H1 (cell line): ENCODE data around the gene LRIG2. TPM values are rescaled to one million over a fixed set of nuclear protein-coding genes. Genes with fewer than 3 reads are reported as not detected.

Experiments
- BCL11A ChIP-seq, 2 experiments: IDR thresholded peaks; one replicate each; pipeline ENCODE4 v1.6.1; 2011; ENCODE audit warnings: low read depth in 2 of 2, low read length in 2 of 2, mild to moderate bottlenecking in 2 of 2
- BRCA1 ChIP-seq: IDR thresholded peaks from 2 replicates; pipeline ENCODE4 v1.6.1; 2012; ENCODE audit warnings: low read depth, low read length, improper control_type of control experiment
- GABPA ChIP-seq: IDR thresholded peaks from 2 replicates; pipeline ENCODE4 v1.6.1; 2011; ENCODE audit warnings: mild to moderate bottlenecking, low read length, moderate library complexity, borderline replicate concordance; ENCODE audit not compliant: insufficient read depth
- PHF8 ChIP-seq: fragments of 200-600 bp; sonication (generic); conservative IDR thresholded peaks from 2 replicates; pipeline ENCODE4 v1.7.1; 2012; ENCODE audit warnings: low read depth, mild to moderate bottlenecking, inconsistent platforms, low read length, moderate library complexity
- POU5F1 ChIP-seq: IDR thresholded peaks from 2 replicates; pipeline ENCODE4 v1.6.1; 2011; ENCODE audit warnings: low read depth, mild to moderate bottlenecking, low read length, moderate library complexity
- polyA plus RNA-seq, 7 experiments: library from polyadenylated mRNA; depleted of rRNA in 3 of 7; stranded (reverse) in 5 of 7; unstranded in 2 of 7; fragments of >200 nt in 5 of 7; fragments of 200-250 nt in 2 of 7; gene quantifications; 1 replicate in 5 of 7; 2 replicates in 1 of 7; 4 replicates in 1 of 7; pipeline versions ENCODE4 v1.2.1 to v1.2.3, GENCODE V29; 2011 to 2013; ENCODE audit warnings: missing spikeins in 2 of 7, mixed read lengths in 2 of 7
- total RNA-seq: library from RNA; stranded (reverse); fragmentation: NEBNext Ultra II Directional; extraction: Animal tissue kit (Norgen Biotek cat#: 25700); gene quantifications from 2 replicates; pipeline ENCODE4 v1.2.1, GENCODE V29; 2021
- TF ChIP-seq, protein P1 (sequence below), 3 experiments: IDR thresholded peaks; 1 replicate in 2 of 3; 2 replicates in 1 of 3; pipeline versions ENCODE4 v1.5.1 to v1.6.1; 2011; ENCODE audit warnings: low read length in 3 of 3, mild to moderate bottlenecking in 3 of 3, inconsistent platforms in 2 of 3, low read depth in 1 of 3, moderate library complexity in 1 of 3; ENCODE audit not compliant: insufficient read depth in 1 of 3; ENCODE audit errors: control extremely low read depth in 1 of 3
- TF ChIP-seq, protein P2 (sequence below): IDR thresholded peaks from 2 replicates; pipeline ENCODE4 v1.6.1; 2012; ENCODE audit warnings: inconsistent platforms

Gene LRIG2
- total and polyA plus RNA-seq, 2 of the 8 experiments (the other 6 are each of a cell fraction or from before 2014, with no cell fraction given), result 16.2 to 20.9 TPM

DNA sequence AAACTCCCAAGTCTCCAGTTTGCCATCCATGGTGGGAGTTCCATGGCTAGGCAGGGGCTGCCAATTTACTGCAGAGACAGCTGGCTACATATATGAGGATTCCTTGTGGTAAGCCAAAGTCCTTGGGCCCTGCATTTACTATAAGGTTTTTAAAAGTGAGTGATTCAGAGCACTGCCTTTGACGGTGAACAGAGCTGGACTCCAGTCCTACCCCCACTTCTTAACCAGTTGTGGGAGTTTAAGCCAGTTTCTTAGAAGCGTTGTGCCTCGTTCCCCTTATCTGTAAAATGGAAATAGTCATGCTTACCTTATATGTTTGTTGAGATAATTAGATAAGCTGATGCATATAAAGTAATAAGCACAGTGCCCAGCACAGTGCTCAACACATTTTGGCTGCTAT lies 64.6 kb downstream of the LRIG2 start (continued):
- TF ChIP-seq BRCA1 (no peak), BCL11A (IDR thresholded peaks at IDR 0.05; ENCODE audit: low read depth in 2 of 2, low read length in 2 of 2) (no peak), GABPA (no peak), PHF8 (no peak), POU5F1 (no peak)
- TF ChIP-seq, protein P1, sequence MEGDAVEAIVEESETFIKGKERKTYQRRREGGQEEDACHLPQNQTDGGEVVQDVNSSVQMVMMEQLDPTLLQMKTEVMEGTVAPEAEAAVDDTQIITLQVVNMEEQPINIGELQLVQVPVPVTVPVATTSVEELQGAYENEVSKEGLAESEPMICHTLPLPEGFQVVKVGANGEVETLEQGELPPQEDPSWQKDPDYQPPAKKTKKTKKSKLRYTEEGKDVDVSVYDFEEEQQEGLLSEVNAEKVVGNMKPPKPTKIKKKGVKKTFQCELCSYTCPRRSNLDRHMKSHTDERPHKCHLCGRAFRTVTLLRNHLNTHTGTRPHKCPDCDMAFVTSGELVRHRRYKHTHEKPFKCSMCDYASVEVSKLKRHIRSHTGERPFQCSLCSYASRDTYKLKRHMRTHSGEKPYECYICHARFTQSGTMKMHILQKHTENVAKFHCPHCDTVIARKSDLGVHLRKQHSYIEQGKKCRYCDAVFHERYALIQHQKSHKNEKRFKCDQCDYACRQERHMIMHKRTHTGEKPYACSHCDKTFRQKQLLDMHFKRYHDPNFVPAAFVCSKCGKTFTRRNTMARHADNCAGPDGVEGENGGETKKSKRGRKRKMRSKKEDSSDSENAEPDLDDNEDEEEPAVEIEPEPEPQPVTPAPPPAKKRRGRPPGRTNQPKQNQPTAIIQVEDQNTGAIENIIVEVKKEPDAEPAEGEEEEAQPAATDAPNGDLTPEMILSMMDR (IDR thresholded peaks at IDR 0.05; ENCODE audit: control extremely low read depth in 1 of 3, insufficient read depth in 1 of 3, low read depth in 1 of 3, low read length in 3 of 3), result no peak
- TF ChIP-seq, protein P2, sequence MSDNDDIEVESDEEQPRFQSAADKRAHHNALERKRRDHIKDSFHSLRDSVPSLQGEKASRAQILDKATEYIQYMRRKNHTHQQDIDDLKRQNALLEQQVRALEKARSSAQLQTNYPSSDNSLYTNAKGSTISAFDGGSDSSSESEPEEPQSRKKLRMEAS, result no peak
- TF ChIP-seq, all 59 proteins: peak for 0
